K562 (cell line): ENCODE measurements around the gene ZNF80. TPM values are rescaled to one million over a fixed set of nuclear protein-coding genes. Genes with fewer than 3 reads are reported as not detected.

Source experiments
- ATAC-seq: fragments of 200-7000 bp; cut with Tn5 transposase; 3 replicates; pipeline ENCODE4 v1.9.1; 2020; ENCODE audit warnings: moderate library complexity
- BruUV-seq: library from RNA; stranded (reverse); fragments of 400-500 nt; replicated peaks from 2 replicates; lab custom pipeline; 2021; lab: Mats Ljungman, UMichigan
- CTCF ChIA-PET: fragments of 300-600 bp; formaldehyde crosslinking; extraction: SDS; loops from one replicate; lab custom pipeline; 2021; ENCODE audit warnings: low intra/inter-chr PET ratio; lab: Yijun Ruan, JAX
- POLR2A ChIA-PET: fragments of 300-600, 350-650 bp; sonication (Branson Sonifier 250); formaldehyde crosslinking; extraction: SDS; loops from one replicate; lab custom pipeline; 2021; ENCODE audit warnings: antibody characterized with exemption, inconsistent platforms; lab: Yijun Ruan, JAX
- DNase-seq, 4 experiments: peaks; one replicate each; pipeline versions ENCODE4 v3.0.0 to v3.0.0-alpha.2; 2011 to 2018; ENCODE audit warnings: low spot score in 3 of 4, mixed read lengths in 3 of 4; ENCODE audit errors: extremely low read depth in 1 of 4
- FAIRE-seq: peaks from 2 replicates; lab custom pipeline; 2011; peaks lifted over from hg19 to GRCh38; lab: Jason Lieb, UNC
- H2AFZ ChIP-seq: 2 replicates; pipeline ENCODE4 v1.6.0; 2011; ENCODE audit warnings: low read depth, low read length, control low read depth, inconsistent platforms
- H3K27ac ChIP-seq: fragments of 200-600 bp; 3 replicates; pipeline ENCODE4 v1.8.0; 2011; ENCODE audit warnings: low read depth, mild to moderate bottlenecking, control low read depth, inconsistent platforms, low read length, moderate library complexity, mixed read lengths; ENCODE audit errors: extremely low read depth
- H3K27me3 ChIP-seq, 2 experiments: fragments of 300-600 bp in 1 of 2; 2 replicates in 1 of 2; 3 replicates in 1 of 2; pipeline versions ENCODE4 v1.6.0 to v1.8.0; 2011; ENCODE audit warnings: inconsistent platforms in 2 of 2, low read length in 2 of 2, mild to moderate bottlenecking in 1 of 2, mixed read lengths in 1 of 2, moderate library complexity in 1 of 2; ENCODE audit not compliant: control insufficient read depth in 2 of 2, insufficient read depth in 2 of 2
- H3K36me3 ChIP-seq: fragments of 300-600 bp; 3 replicates; pipeline ENCODE4 v1.8.0; 2011; ENCODE audit warnings: mild to moderate bottlenecking, low read length, inconsistent platforms; ENCODE audit not compliant: control insufficient read depth, insufficient read depth
- H3K4me1 ChIP-seq, 2 experiments: fragments of 200-600 bp in 1 of 2; replicated peaks in 1 of 2; 2 replicates in 1 of 2; 3 replicates in 1 of 2; pipeline versions ENCODE4 v1.5.1 to v1.8.0; 2011; ENCODE audit warnings: inconsistent platforms in 2 of 2, low read length in 2 of 2, mild to moderate bottlenecking in 1 of 2, mixed read lengths in 1 of 2, moderate library complexity in 1 of 2; ENCODE audit not compliant: control insufficient read depth in 2 of 2, insufficient read depth in 2 of 2
- H3K4me2 ChIP-seq: 2 replicates; pipeline ENCODE4 v1.6.1; 2011; ENCODE audit warnings: low read length, control low read depth, inconsistent platforms, mixed read lengths; ENCODE audit not compliant: insufficient read depth
- H3K4me3 ChIP-seq: fragments of 200-600 bp; sonication (generic), shearing (Covaris generic); 2 replicates; pipeline ENCODE4 v1.5.1; 2016; ENCODE audit warnings: control low read depth, inconsistent platforms
- H3K79me2 ChIP-seq: fragments of 200-600 bp; 3 replicates; pipeline ENCODE4 v1.8.0; 2011; ENCODE audit warnings: low read length, inconsistent platforms; ENCODE audit not compliant: control insufficient read depth, insufficient read depth
- H3K9ac ChIP-seq, 2 experiments: 2 replicates each; pipeline versions ENCODE4 v1.6.0 to v1.6.1; 2011; ENCODE audit warnings: low read depth in 2 of 2, low read length in 2 of 2, control low read depth in 1 of 2, inconsistent platforms in 1 of 2, mild to moderate bottlenecking in 1 of 2, mixed read lengths in 1 of 2; ENCODE audit not compliant: insufficient read depth in 1 of 2
- H3K9me1 ChIP-seq: one replicate; pipeline ENCODE4 v1.6.0; 2011; ENCODE audit warnings: inconsistent platforms, mild to moderate bottlenecking, low read length, moderate library complexity; ENCODE audit not compliant: control insufficient read depth, insufficient read depth
- H3K9me3 ChIP-seq: replicated peaks from 2 replicates; pipeline ENCODE4 v1.5.1; 2011; ENCODE audit warnings: low read depth, low read length, inconsistent platforms; ENCODE audit not compliant: control insufficient read depth, insufficient read depth
- H4K20me1 ChIP-seq: replicated peaks from 2 replicates; pipeline ENCODE4 v1.6.1; 2011; ENCODE audit warnings: low read length, inconsistent platforms, mixed read lengths; ENCODE audit not compliant: control insufficient read depth, insufficient read depth
- ELK1 ChIP-seq: sonication (generic); formaldehyde crosslinking; IDR thresholded peaks from 2 replicates; pipeline ENCODE4 v1.8.1; 2022; ENCODE audit warnings: missing genetic modification reagents
- NR2C1 ChIP-seq, 2 experiments: fragments of 450-650 bp; IDR thresholded peaks; 2 replicates each; pipeline ENCODE4 v1.6.1; 2017; ENCODE audit warnings: mild to moderate bottlenecking in 2 of 2, antibody characterized with exemption in 1 of 2, inconsistent platforms in 1 of 2, missing compliant biosample characterization in 1 of 2, missing genetic modification characterization in 1 of 2
- NR2C2 ChIP-seq, 2 experiments: fragments of 200-800 bp in 1 of 2; sonication (Bioruptor generic) in 1 of 2; sonication (generic) in 1 of 2; formaldehyde crosslinking in 1 of 2; IDR thresholded peaks; 2 replicates each; pipeline versions ENCODE4 v1.6.1 to v1.8.0; 2016 to 2022; ENCODE audit warnings: mild to moderate bottlenecking in 1 of 2, missing compliant biosample characterization in 1 of 2, missing genetic modification characterization in 1 of 2, missing genetic modification reagents in 1 of 2
- NUFIP1 ChIP-seq: fragments of 450-650 bp; IDR thresholded peaks from 2 replicates; pipeline ENCODE4 v1.6.1; 2018; ENCODE audit not compliant: partially characterized antibody
- THAP7 ChIP-seq: fragments of 250-450 bp; sonication (Bioruptor Pico); IDR thresholded peaks from 2 replicates; pipeline ENCODE4 v1.5.0; 2021
- ZNF174 ChIP-seq: fragments of 250-450 bp; sonication (Bioruptor Pico); IDR thresholded peaks from 2 replicates; pipeline ENCODE4 v1.4.0; 2020; ENCODE audit warnings: mild to moderate bottlenecking
- WGBS: fragments of 100-300 bp; shearing (Covaris generic); methylation state at CpG from one replicate; pipeline ENCODE4 v1.1.6; 2016; ENCODE audit warnings: low coverage, mixed read lengths; ENCODE audit not compliant: insufficient coverage; ENCODE audit errors: missing lambda C conversion rate; 5-methylcytosine and 5-hydroxymethylcytosine counted together
- in situ Hi-C: fragments of 300-500 bp; cut with MboI; formaldehyde crosslinking; loops from 4 replicates; pipeline ENCODE4 v1.15.0; 2018; ENCODE audit warnings: inconsistent platforms, mixed read lengths
- intact Hi-C: fragments of 100-400 bp; cut with micrococcal nuclease; formaldehyde crosslinking; loops from 2 replicates; pipeline ENCODE4 v1.14.2; 2022
- polyA plus RNA-seq, 8 experiments: library from polyadenylated mRNA; depleted of rRNA in 4 of 8; stranded (reverse) in 5 of 8; unstranded in 3 of 8; fragments of >200 nt; fragmentation: Nextera tagmentation in 2 of 8; fragmentation: Illumina TruSeq in 1 of 8; extraction: Ambion mirVana in 2 of 8; extraction: Trizol in 1 of 8; gene quantifications; 2 replicates each; pipeline versions ENCODE4 v1.2.1 to v1.2.3, GENCODE V29; 2011 to 2014; ENCODE audit warnings: inconsistent platforms in 1 of 8, missing spikeins in 1 of 8
- total RNA-seq, 7 experiments: library from RNA; depleted of rRNA in 6 of 7; stranded (reverse); fragments of >200 nt in 6 of 7; fragmentation: Illumina TruSeq in 2 of 7; extraction: Trizol in 2 of 7; gene quantifications; 2 replicates each; pipeline versions ENCODE4 v1.2.1 to v1.2.3, GENCODE V29; 2011 to 2021; ENCODE audit warnings: low replicate concordance in 1 of 7
- TF ChIP-seq, protein P1 (sequence below): fragments of 250-450 bp; sonication (Bioruptor Pico); IDR thresholded peaks from 2 replicates; pipeline ENCODE4 v1.5.0; 2020; ENCODE audit warnings: mild to moderate bottlenecking
- TF ChIP-seq, protein P2 (sequence below): sonication (generic); formaldehyde crosslinking; IDR thresholded peaks from 2 replicates; pipeline ENCODE4 v1.8.1; 2023; ENCODE audit warnings: mild to moderate bottlenecking, missing genetic modification reagents

The ZNF80 gene
- total and polyA plus RNA-seq, 9 of the 15 experiments (the other 6 are each of a cell fraction or from before 2014, with no cell fraction given): 0.01 to 0.07 (median 0.04) TPM; not detected in 3

GRCh38 chr3:114221881-114222264 is 15.5 kb downstream of the ZNF80 start:
- Histone ChIP-seq H3K27me3 (no peaks in the 10 kb centered on the region), H4K20me1 (no peaks in the 10 kb centered on the region), H2AFZ (no peak overlapping the region), H3K9ac (no peak overlapping the region), H3K36me3 (no peaks in the 10 kb centered on the region), H3K27ac (no peak overlapping the region), H3K79me2 (no peaks in the 10 kb centered on the region), H3K9me3 (no peaks in the 10 kb centered on the region), H3K9me1 (no peaks in the 10 kb centered on the region), H3K4me2 (no peak overlapping the region), H3K4me1 (no peaks in the 10 kb centered on the region), H3K4me3 (no peak overlapping the region)
- no peak for DNase-seq
- in situ Hi-C loops (no loop called here), intact Hi-C loops (no loop called here)
- 0% methylated on average over 1 of the region's 1 CpG for WGBS
- BruUV-seq: no TSS peak
- no peak for ATAC-seq
- CTCF ChIA-PET: no interaction called here
- FAIRE-seq: no peak
- POLR2A ChIA-PET: no interaction called here
- no peak for TF ChIP-seq NUFIP1
- no peak for TF ChIP-seq ZNF174 (CRISPR knock-in tag)
- TF ChIP-seq ELK1: no peak
- TF ChIP-seq, protein P1, sequence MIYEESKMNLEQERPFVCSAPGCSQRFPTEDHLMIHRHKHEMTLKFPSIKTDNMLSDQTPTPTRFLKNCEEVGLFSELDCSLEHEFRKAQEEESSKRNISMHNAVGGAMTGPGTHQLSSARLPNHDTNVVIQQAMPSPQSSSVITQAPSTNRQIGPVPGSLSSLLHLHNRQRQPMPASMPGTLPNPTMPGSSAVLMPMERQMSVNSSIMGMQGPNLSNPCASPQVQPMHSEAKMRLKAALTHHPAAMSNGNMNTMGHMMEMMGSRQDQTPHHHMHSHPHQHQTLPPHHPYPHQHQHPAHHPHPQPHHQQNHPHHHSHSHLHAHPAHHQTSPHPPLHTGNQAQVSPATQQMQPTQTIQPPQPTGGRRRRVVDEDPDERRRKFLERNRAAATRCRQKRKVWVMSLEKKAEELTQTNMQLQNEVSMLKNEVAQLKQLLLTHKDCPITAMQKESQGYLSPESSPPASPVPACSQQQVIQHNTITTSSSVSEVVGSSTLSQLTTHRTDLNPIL (CRISPR knock-in tag): no peak
- TF ChIP-seq NR2C1 (IDR thresholded peaks at IDR 0.05): no peak
- peak; percentile 53 for TF ChIP-seq NR2C1 (tag; IDR thresholded peaks at IDR 0.05)
- no peak for TF ChIP-seq THAP7
- TF ChIP-seq, protein P2, sequence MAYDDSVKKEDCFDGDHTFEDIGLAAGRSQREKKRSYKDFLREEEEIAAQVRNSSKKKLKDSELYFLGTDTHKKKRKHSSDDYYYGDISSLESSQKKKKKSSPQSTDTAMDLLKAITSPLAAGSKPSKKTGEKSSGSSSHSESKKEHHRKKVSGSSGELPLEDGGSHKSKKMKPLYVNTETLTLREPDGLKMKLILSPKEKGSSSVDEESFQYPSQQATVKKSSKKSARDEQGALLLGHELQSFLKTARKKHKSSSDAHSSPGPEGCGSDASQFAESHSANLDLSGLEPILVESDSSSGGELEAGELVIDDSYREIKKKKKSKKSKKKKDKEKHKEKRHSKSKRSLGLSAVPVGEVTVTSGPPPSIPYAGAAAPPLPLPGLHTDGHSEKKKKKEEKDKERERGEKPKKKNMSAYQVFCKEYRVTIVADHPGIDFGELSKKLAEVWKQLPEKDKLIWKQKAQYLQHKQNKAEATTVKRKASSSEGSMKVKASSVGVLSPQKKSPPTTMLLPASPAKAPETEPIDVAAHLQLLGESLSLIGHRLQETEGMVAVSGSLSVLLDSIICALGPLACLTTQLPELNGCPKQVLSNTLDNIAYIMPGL (CRISPR knock-in tag): no peak
- no peak for TF ChIP-seq NR2C2 (CRISPR knock-in tag; IDR thresholded peaks at IDR 0.05)
- TF ChIP-seq NR2C2 (tag; IDR thresholded peaks at IDR 0.05): peak; percentile 46; the same call in 1 of the 2 replicates
